H1 (cell line): Measurements from ENCODE around the gene KATNAL1. TPM values are rescaled to one million over a fixed set of nuclear protein-coding genes. Genes with fewer than 3 reads are reported as not detected.

Experiments
- CHD1 ChIP-seq: IDR thresholded peaks from 2 replicates; pipeline ENCODE4 v1.6.1; 2012; ENCODE audit warnings: low read depth, low read length, improper control_type of control experiment
- EP300 ChIP-seq, 2 experiments: IDR thresholded peaks; 1 replicate in 1 of 2; 2 replicates in 1 of 2; pipeline ENCODE4 v1.6.1; 2011 to 2012; ENCODE audit warnings: low read depth in 2 of 2, low read length in 2 of 2, mild to moderate bottlenecking in 2 of 2, borderline replicate concordance in 1 of 2, inconsistent platforms in 1 of 2, moderate library complexity in 1 of 2
- NRF1 ChIP-seq: IDR thresholded peaks from 2 replicates; pipeline ENCODE4 v1.6.1; 2011; ENCODE audit warnings: mild to moderate bottlenecking, low read depth, low read length, improper control_type of control experiment
- SIX5 ChIP-seq: IDR thresholded peaks from 2 replicates; pipeline ENCODE4 v1.6.1; 2011; ENCODE audit warnings: mild to moderate bottlenecking, low read depth, low read length
- TAF1 ChIP-seq: IDR thresholded peaks from 2 replicates; pipeline ENCODE4 v1.6.1; 2011; ENCODE audit warnings: mild to moderate bottlenecking, low read depth, low read length
- TBP ChIP-seq: IDR thresholded peaks from 2 replicates; pipeline ENCODE4 v1.6.1; 2011; ENCODE audit warnings: low read depth, low read length, improper control_type of control experiment
- polyA plus RNA-seq, 7 experiments: library from polyadenylated mRNA; depleted of rRNA in 3 of 7; stranded (reverse) in 5 of 7; unstranded in 2 of 7; fragments of >200 nt in 5 of 7; fragments of 200-250 nt in 2 of 7; gene quantifications; 1 replicate in 5 of 7; 2 replicates in 1 of 7; 4 replicates in 1 of 7; pipeline versions ENCODE4 v1.2.1 to v1.2.3, GENCODE V29; 2011 to 2013; ENCODE audit warnings: missing spikeins in 2 of 7, mixed read lengths in 2 of 7
- total RNA-seq: library from RNA; stranded (reverse); fragmentation: NEBNext Ultra II Directional; extraction: Animal tissue kit (Norgen Biotek cat#: 25700); gene quantifications from 2 replicates; pipeline ENCODE4 v1.2.1, GENCODE V29; 2021
- TF ChIP-seq, protein P1 (sequence below): fragments of 300-600 bp; sonication (generic); IDR thresholded peaks from 2 replicates; pipeline ENCODE4 v1.7.1; 2012; ENCODE audit warnings: low read length, moderate library complexity, mild to moderate bottlenecking, inconsistent platforms; ENCODE audit not compliant: insufficient replicate concordance

The KATNAL1 gene
- total and polyA plus RNA-seq, 2 of the 8 experiments (the other 6 are each of a cell fraction or from before 2014, with no cell fraction given): 4.0 to 13.2 TPM

DNA sequence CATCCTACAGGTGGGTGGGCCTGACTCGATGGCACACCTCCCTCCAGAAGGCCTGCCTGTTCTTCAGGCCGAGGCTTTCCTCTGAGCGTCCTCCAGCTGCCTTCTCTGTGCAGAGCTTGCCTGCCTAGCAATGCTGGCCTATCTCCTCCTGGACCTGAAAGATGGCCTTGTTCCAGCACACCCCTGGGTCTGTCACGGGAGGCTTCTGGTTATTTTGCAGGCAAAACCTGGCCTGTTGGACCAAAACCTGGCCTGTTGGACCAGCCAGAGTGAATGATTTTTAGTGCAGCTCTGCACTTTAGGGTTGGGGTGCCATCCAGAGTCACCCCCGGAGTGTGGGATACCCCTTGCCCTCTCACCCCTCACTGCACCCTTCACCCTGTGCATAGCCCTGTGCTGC, 128.4 kb downstream of the KATNAL1 start (continued):
- TF ChIP-seq, protein P1, sequence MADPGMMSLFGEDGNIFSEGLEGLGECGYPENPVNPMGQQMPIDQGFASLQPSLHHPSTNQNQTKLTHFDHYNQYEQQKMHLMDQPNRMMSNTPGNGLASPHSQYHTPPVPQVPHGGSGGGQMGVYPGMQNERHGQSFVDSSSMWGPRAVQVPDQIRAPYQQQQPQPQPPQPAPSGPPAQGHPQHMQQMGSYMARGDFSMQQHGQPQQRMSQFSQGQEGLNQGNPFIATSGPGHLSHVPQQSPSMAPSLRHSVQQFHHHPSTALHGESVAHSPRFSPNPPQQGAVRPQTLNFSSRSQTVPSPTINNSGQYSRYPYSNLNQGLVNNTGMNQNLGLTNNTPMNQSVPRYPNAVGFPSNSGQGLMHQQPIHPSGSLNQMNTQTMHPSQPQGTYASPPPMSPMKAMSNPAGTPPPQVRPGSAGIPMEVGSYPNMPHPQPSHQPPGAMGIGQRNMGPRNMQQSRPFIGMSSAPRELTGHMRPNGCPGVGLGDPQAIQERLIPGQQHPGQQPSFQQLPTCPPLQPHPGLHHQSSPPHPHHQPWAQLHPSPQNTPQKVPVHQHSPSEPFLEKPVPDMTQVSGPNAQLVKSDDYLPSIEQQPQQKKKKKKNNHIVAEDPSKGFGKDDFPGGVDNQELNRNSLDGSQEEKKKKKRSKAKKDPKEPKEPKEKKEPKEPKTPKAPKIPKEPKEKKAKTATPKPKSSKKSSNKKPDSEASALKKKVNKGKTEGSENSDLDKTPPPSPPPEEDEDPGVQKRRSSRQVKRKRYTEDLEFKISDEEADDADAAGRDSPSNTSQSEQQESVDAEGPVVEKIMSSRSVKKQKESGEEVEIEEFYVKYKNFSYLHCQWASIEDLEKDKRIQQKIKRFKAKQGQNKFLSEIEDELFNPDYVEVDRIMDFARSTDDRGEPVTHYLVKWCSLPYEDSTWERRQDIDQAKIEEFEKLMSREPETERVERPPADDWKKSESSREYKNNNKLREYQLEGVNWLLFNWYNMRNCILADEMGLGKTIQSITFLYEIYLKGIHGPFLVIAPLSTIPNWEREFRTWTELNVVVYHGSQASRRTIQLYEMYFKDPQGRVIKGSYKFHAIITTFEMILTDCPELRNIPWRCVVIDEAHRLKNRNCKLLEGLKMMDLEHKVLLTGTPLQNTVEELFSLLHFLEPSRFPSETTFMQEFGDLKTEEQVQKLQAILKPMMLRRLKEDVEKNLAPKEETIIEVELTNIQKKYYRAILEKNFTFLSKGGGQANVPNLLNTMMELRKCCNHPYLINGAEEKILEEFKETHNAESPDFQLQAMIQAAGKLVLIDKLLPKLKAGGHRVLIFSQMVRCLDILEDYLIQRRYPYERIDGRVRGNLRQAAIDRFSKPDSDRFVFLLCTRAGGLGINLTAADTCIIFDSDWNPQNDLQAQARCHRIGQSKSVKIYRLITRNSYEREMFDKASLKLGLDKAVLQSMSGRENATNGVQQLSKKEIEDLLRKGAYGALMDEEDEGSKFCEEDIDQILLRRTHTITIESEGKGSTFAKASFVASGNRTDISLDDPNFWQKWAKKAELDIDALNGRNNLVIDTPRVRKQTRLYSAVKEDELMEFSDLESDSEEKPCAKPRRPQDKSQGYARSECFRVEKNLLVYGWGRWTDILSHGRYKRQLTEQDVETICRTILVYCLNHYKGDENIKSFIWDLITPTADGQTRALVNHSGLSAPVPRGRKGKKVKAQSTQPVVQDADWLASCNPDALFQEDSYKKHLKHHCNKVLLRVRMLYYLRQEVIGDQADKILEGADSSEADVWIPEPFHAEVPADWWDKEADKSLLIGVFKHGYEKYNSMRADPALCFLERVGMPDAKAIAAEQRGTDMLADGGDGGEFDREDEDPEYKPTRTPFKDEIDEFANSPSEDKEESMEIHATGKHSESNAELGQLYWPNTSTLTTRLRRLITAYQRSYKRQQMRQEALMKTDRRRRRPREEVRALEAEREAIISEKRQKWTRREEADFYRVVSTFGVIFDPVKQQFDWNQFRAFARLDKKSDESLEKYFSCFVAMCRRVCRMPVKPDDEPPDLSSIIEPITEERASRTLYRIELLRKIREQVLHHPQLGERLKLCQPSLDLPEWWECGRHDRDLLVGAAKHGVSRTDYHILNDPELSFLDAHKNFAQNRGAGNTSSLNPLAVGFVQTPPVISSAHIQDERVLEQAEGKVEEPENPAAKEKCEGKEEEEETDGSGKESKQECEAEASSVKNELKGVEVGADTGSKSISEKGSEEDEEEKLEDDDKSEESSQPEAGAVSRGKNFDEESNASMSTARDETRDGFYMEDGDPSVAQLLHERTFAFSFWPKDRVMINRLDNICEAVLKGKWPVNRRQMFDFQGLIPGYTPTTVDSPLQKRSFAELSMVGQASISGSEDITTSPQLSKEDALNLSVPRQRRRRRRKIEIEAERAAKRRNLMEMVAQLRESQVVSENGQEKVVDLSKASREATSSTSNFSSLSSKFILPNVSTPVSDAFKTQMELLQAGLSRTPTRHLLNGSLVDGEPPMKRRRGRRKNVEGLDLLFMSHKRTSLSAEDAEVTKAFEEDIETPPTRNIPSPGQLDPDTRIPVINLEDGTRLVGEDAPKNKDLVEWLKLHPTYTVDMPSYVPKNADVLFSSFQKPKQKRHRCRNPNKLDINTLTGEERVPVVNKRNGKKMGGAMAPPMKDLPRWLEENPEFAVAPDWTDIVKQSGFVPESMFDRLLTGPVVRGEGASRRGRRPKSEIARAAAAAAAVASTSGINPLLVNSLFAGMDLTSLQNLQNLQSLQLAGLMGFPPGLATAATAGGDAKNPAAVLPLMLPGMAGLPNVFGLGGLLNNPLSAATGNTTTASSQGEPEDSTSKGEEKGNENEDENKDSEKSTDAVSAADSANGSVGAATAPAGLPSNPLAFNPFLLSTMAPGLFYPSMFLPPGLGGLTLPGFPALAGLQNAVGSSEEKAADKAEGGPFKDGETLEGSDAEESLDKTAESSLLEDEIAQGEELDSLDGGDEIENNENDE: no peak
- TF ChIP-seq TAF1: no peak
- TF ChIP-seq EP300 (IDR thresholded peaks at IDR 0.05; ENCODE audit: borderline replicate concordance in 1 of 2, low read depth in 2 of 2, low read length in 2 of 2): no peak
- no peak for TF ChIP-seq NRF1
- no peak for TF ChIP-seq SIX5
- no peak for TF ChIP-seq TBP
- no peak for TF ChIP-seq CHD1
